Endometrium (tissue), 2 donors: ENCODE measurements around the gene TMIE.

Source experiments
- FAIRE-seq: peaks from 2 replicates; lab custom pipeline; 2012; peaks lifted over from hg19 to GRCh38; lab: Jason Lieb, UNC
- donor health status: control.
- donor health status: control.

The TMIE gene

GRCh38 chr3:46708401-46709156 is 7.4 kb downstream of the TMIE start:
- FAIRE-seq, result no peak

DNA sequence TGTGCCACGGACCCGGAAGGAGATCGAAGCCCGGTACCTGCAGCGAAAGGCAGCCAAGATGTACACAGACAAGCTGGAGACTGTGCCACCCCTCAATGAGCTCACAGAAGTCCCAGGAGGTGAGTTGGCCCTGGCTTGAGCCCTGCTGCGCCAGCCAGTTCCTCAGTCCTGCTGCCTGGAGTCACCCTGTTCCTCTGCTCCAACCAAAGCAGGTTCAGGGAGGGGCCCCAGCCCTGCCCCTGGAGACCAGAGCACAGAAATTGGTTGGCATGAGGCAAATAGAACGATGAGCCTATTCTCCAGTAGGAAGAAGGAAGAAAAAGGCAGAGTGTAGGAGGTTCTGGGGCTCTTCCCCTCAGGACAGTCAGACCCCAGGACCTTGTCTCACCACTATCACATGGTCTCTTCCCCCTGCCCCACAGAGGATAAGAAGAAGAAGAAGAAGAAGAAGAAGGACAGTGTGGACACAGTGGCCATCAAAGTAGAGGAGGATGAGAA is 8.0 kb downstream of the TMIE start:
- FAIRE-seq, result no peak

GRCh38 chr3:46709721-46710120 is 8.5 kb downstream of the TMIE start:
- FAIRE-seq, result no peak

DNA sequence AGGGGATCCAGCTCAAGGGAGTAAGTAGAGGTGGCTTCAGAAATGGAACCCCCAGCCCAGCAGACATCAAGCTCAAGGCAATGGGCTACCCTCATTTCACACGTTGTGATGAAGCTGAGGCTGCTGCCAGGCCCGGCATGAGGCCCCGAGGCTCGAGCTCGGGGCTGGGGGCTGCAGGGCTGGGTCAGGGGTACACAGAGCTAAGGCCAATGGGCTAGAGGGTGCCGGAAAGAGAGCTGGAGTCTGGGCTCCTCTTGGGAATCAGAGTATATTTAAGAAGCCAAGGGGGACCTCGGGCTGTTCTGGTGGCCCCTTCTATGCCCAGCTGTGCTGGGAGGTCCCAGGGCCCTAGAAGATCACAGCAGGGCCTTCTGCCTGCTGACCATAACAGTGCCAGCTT is 9.0 kb downstream of the TMIE start:
- no peak for FAIRE-seq

DNA sequence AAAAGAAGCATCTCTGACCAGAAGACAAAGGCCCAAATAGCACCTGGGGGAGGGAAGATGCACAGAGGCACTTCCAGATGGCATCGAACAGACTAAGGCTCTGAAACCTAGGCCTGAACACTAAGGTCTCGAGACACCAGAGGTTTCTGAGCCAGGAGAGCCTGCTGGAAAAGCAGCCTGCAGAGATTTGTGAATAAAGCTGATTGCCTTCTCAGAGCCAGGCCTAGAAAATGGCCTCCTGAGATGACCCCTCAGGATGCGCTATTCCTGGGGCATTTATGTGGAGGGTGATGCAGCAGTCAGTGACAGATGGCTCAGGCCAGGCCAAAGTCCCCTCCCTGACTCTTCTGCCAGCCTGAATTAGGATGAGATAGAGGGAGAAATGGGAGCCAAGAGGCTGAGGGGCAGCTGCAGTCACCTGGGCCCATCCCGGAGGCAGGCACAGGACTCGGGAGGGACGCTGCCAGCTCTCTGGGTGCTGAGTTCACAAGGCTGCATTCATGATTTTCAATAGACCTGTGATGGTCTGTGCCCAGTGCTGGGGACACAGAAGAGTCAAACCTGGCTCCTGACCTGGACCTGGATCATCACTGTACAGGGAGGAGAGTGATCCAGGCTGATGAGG is 9.6 kb downstream of the TMIE start:
- FAIRE-seq, result no peak

- no peak for FAIRE-seq
These were observed 10.1 kb downstream of the TMIE start for GRCh38 chr3:46711305-46711704.

GRCh38 chr3:46711760-46712159 is 10.6 kb downstream of the TMIE start:
- FAIRE-seq, result no peak

GRCh38 chr3:46712191-46713049 is 11.2 kb downstream of the TMIE start:
- FAIRE-seq, result no peak

DNA sequence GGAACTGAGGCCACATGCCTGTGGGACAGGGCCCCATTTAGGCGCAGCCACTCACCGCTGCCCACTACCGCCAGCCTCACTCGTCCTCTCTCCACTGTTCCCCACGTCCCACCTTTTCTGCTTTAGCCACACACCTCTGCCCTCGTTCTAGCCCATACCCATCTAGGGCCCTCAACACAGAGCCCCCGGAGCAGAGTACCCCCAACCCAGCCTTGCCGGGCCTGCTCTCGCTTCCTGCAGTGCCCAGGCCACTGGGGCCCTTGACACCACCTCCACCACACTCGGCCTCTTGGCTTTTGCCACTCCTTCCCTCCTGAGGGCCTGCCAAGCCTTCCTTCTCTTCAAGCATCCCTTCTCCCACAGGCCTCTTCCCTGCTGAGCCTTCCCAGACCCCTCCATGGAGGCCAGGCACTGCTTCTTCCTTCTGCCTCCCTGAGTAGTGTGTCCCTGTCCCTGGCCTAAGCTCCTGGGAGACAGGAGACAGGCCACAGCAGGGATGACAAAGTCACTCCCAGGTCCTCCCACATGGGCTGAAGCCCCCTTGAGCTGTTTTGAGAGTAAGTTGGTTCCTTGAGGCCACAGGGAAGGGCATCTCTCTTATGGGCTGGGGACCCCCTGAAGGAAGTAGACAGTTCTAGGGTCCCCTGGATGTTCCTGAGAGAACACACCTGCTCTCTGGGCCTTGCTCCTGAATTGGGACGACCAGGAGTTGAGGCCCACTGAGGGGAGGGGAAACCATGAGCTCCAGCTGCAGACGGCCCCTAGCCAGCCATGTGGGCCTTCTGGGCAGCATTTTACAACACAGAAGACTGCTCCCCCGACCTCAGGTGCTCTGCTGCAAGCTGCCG is 12.1 kb downstream of the TMIE start:
- FAIRE-seq, result no peak

- FAIRE-seq, result no peak
These were observed 12.8 kb downstream of the TMIE start for GRCh38 chr3:46713898-46714552.

DNA sequence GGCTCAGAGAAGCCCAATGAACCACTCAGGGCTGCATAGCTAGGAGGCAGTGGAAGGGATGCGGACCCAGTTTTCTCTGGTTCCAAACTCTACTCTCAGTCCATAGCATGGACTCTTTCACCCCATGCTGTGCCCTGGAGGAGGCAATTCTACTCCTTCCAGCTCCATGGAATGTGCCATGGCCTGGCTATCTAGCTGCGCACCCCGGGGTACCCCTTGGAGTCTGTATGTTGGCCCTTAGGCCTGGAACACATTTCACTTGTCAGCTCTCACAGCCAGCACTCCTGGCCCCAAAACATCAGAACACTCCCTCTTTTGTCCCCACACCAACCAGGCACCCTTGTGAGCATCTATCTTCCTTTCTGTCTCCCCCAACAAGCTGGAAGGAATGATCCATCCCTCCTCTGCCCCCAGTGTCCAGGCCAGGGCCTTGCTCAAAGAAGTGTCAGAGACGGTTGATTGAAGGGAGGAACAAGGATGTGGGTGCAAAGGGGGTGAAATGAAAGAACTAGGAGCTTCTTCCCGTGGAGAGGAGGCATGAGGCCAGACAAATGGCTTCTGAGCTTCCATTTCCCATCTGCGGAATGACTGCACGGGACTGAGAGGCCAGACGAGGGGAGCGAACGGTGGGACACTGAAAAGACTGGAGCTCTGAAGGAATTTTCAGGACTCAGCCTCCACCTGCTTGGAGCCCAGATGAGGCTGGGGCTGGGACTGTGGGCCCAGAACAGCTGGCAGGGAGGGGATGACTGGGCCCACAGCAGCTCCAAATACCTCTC is 13.7 kb downstream of the TMIE start:
- no peak for FAIRE-seq

- FAIRE-seq, result no peak
These were observed 14.4 kb downstream of the TMIE start for GRCh38 chr3:46715507-46716175.

- FAIRE-seq, result no peak
These were observed 15.6 kb downstream of the TMIE start for GRCh38 chr3:46716461-46717441.

DNA sequence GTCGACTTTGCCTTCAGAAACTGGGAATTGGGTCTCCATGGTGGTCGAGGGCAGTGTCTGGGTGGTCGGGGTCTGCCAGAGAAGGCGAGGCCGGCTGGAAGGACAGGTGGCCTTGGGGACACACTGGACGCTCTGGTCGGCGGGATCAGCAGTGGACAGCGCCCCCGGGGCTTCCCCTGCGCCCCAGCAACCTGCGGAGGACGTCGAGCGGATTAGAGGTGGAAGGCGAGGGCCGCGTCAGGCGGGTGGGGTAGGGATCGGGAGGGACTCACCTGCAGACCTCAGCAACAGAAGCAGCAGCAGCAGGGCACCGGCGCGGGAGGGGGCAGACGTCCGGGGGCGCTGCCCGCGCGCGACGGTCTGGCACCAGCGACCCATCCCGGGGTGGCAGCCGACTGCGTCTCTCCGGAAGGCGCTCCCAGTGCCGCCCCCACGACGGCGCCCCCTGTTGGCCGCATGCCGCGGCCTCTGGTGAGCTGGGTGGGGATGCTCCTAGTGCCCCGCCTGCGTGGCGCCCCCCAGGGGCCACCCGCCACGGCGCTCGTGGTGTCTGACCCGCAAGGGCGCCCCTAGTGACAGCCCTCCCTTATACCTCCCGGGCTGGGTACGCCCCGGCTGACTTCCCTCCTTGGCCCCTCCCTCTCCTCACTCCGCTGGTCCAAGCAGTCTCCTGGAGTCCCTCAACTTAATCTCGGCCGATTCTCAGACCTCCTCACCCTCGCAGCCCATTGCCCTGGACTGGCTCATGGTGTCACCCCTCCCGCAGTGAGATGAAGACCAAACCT is 16.4 kb downstream of the TMIE start, which contains the start of gene PRSS50:
Gene PRSS50 (minus strand): TSS at position 423 of the 785 bp plus-strand sequence. CDS start 45 bp downstream, at position 378.
- FAIRE-seq, result no peak

- FAIRE-seq, result no peak
These were observed 17.9 kb downstream of the TMIE start for GRCh38 chr3:46719044-46719565.

DNA sequence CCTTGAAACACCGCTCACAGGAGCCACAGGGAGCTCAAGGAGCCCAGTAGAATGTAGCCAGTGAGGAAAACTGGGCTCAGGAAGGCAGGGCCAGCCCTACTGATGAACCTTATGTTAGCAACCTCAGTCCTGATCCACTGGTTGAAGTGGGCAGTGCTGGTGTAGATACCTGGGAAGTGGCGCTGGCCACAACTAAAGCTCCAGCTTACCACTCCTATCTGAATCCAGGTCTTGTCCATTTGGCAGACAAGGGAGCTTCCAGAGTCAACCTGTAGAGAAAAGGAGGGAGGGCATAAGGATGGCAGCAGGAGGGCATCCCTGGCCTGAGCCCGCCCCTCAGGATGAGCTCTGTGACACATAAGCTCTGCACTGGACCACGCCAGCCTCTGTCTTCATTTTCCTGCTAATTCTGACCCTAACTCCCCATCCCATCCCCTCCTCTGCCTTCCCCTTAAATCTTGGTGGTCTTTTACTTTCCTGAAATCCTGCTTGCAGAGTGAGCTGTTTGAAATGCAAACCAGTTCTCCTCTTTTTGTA is 18.6 kb downstream of the TMIE start:
- FAIRE-seq, result no peak

DNA sequence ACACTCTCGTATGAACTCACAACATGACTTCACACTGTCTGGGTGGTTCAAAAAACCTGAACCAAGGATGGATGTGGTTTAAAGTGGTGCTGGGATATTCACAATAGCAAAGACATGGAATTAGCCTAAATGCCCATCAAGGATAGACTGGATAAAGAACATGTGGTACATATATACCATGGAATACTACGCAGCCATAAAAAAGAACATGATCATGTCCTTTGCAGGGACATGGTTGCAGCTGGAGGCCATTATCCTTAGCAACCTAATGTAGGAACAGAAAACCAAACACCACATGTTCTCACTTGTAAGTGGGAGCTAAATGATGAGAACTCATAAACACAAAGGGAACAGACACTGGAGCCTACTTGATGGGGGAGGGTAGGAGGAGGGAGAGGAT is 19.8 kb downstream of the TMIE start:
- no peak for FAIRE-seq
